SK-N-SH (cell line): ENCODE data around the gene ZBTB16.

Experiments
- EP300 ChIP-seq, 2 experiments: IDR thresholded peaks; 2 replicates each; pipeline versions ENCODE4 v1.4.0 to v1.6.1; 2012; ENCODE audit warnings: borderline replicate concordance in 1 of 2, low read depth in 1 of 2, low read length in 1 of 2
- EZH2phosphoT487 ChIP-seq: fragments of 200-600 bp; sonication (generic); IDR thresholded peaks from 2 replicates; pipeline ENCODE4 v1.6.1; 2017; ENCODE audit warnings: low read depth, mixed run types, mild to moderate bottlenecking, antibody characterized with exemption, moderate library complexity, borderline replicate concordance
- FOSL2 ChIP-seq: IDR thresholded peaks from 2 replicates; pipeline ENCODE4 v1.4.0; 2012; ENCODE audit warnings: low read depth, mild to moderate bottlenecking, moderate library complexity, borderline replicate concordance
- POLR2AphosphoS5 ChIP-seq: IDR thresholded peaks from 2 replicates; pipeline ENCODE4 v1.6.1; 2012; ENCODE audit warnings: low read depth, low read length
- RAD21 ChIP-seq: IDR thresholded peaks from 2 replicates; pipeline ENCODE4 v1.6.1; 2012; ENCODE audit warnings: mild to moderate bottlenecking, low read length
- RXRA ChIP-seq: IDR thresholded peaks from 2 replicates; pipeline ENCODE4 v1.4.0; 2012; ENCODE audit warnings: low read depth, mild to moderate bottlenecking, borderline replicate concordance
- TAF1 ChIP-seq: IDR thresholded peaks from 2 replicates; pipeline ENCODE4 v1.6.1; 2012; ENCODE audit warnings: low read depth, mild to moderate bottlenecking, low read length, moderate library complexity, borderline replicate concordance
- TF ChIP-seq, protein P1 (sequence below): fragments of 200-600 bp; sonication (generic); IDR thresholded peaks from 2 replicates; pipeline ENCODE4 v1.6.1; 2017; ENCODE audit warnings: antibody characterized with exemption, mild to moderate bottlenecking, moderate library complexity

DNA sequence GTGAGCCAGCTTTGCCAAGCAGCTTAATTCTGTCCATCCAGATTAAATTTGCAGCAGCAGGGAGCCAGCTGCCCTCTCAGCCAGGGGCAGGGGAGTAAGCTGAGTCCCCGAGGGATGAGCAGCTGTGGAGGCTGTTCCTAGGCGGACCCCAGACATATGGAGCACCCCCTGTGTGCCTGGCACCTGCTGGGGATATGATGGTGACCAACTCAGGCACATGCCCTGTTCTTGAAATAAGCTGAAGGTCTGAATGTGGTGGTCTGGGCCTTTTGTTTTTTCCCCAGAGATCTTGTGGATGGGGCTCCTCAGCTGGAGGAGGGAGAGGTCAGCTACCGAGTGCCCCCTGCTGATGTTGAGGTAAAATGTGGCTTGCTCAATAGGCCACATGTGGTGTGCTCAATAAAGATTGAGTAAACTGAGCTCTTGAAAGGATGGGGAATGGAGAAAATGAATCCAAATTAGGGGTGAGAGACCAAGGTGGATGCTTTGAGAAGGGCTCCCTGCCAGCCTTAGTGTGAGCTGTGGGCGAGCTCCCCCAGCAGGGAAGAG, 133.4 kb downstream of the ZBTB16 start:
- TF ChIP-seq, protein P1, sequence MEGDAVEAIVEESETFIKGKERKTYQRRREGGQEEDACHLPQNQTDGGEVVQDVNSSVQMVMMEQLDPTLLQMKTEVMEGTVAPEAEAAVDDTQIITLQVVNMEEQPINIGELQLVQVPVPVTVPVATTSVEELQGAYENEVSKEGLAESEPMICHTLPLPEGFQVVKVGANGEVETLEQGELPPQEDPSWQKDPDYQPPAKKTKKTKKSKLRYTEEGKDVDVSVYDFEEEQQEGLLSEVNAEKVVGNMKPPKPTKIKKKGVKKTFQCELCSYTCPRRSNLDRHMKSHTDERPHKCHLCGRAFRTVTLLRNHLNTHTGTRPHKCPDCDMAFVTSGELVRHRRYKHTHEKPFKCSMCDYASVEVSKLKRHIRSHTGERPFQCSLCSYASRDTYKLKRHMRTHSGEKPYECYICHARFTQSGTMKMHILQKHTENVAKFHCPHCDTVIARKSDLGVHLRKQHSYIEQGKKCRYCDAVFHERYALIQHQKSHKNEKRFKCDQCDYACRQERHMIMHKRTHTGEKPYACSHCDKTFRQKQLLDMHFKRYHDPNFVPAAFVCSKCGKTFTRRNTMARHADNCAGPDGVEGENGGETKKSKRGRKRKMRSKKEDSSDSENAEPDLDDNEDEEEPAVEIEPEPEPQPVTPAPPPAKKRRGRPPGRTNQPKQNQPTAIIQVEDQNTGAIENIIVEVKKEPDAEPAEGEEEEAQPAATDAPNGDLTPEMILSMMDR: no peak
- TF ChIP-seq EZH2phosphoT487: no peak
- no peak for TF ChIP-seq POLR2AphosphoS5
- no peak for TF ChIP-seq FOSL2
- no peak for TF ChIP-seq RAD21
- TF ChIP-seq RXRA: no peak
- no peak for TF ChIP-seq EP300 (IDR thresholded peaks at IDR 0.05; ENCODE audit: borderline replicate concordance in 1 of 2, low read depth in 1 of 2, low read length in 1 of 2)
- no peak for TF ChIP-seq TAF1
